Urothelium cell line (cell line): ENCODE measurements around the gene SLC9A9.
"Not testable (repeated sequence)": the region's sequence is repeated elsewhere in the genome, so short reads cannot be mapped to it uniquely, and the experiment has no call there.

Experiments
- DNase-seq: peaks from one replicate; pipeline ENCODE4 v3.0.0; 2011; ENCODE audit warnings: low spot score, mixed read lengths
- FAIRE-seq: peaks from 2 replicates; lab custom pipeline; 2011; peaks lifted over from hg19 to GRCh38; lab: Jason Lieb, UNC

The SLC9A9 gene

DNA sequence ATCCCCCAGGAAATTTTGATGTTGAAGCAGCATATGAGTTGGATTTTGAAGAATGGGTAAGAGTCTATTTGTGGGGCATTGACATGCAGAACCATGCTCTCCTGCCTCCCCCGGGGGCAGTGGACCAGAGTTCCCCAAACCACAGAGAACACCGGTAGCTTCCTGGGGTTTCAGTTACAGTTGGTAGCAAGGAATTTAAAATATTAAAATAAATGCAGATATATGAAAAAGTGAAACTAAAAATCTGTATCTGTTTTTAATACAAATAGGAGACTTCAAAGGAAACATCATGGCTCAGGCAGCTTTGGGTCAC is 37.4 kb downstream of the SLC9A9 start:
- FAIRE-seq, result no peak
- no peak for DNase-seq

- FAIRE-seq, result no peak
- no peak for DNase-seq
Observed at GRCh38 chr3:143810166-143810952, 37.9 kb downstream of the SLC9A9 start.

DNA sequence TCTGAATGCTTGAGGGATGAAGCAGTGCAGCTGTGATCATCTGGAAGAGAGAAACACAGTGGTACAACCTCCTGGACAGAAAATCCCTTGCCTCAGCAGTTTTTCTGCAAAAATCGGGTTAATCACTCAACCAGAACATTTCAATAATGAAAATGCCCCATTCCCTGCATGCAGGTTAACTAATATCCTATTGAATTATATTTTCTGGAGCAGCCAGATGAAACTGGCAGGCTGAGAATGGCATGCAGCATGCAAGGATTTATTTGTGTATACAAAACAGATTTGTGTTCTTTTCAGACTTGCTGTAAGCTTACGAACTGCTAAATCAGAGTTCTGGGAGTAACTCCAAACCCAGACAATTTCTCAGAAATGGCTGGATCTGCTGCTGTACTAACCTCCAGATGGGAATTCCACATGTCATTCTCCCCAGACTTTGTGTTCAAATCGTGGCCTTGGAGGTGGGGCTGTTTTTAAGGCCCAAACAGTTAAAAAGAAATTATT is 39.1 kb downstream of the SLC9A9 start:
- no peak for FAIRE-seq

DNA sequence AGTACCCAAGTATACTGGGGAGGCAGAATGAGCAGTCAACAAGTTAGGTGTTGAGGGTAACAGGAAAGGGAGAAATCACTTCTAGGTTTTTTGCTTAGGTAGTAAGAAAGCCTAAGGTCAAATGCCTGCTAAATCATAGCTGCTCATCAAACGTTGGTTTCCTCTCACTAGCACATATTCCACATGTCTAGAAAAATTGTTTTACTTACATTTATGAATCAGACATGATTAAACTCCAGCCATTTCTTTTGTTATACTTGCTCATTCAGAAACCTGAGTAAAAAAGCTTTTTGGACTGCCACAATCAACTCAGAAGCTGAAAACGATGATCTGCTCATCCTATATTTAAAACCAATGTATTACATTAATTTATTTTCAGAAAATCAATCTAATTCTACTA is 40.2 kb downstream of the SLC9A9 start:
- FAIRE-seq (no peak), DNase-seq (no peak)

More for the DNA sequence above, 39.1 kb downstream of the SLC9A9 start:
- no peak for DNase-seq

- no peak for DNase-seq
- no peak for FAIRE-seq
Observed at GRCh38 chr3:143806038-143806437, 42.2 kb downstream of the SLC9A9 start.

DNA sequence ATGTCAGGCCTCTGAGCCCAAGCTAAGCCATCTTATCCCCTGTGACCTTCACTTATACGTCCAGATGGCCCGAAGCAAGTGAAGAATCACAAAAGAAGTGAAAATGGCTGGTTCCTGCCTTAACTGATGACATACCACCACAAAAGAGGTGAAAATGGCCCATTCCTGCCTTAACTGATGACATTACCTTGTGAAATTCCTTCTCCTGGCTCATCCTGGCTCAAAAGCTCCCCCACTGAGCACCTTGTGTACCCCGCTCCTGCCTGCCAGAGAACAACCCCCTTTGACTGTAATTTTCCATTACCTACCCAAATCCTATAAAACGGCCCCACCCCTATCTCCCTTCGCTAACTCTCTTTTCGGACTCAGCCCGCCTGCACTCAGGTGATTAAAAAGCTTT is 42.8 kb downstream of the SLC9A9 start:
- DNase-seq, FAIRE-seq: not testable (repeated sequence)

GRCh38 chr3:143801046-143801445 is 47.2 kb downstream of the SLC9A9 start:
- FAIRE-seq, result not testable (repeated sequence)

DNA sequence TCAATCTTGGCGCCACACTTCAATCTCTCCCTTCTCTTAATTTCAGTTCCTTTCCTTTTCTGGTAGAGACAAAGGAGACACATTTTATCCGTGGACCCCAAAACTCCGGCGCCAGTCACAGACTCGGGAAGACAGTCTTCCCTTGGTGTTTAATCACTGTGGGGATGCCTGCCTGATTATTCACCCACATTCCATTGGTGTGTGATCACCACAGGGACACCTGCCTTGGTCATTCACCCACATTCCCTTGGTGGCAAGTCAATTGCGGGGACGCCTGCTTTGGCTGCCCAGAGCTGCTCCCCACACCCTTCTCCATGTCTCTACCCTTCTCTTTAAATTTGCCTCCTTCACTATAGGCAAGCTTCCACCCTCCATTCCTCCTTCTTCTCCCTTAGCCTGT is 50.1 kb downstream of the SLC9A9 start:
- not testable (repeated sequence) for FAIRE-seq, DNase-seq

More at GRCh38 chr3:143801046-143801445, 47.2 kb downstream of the SLC9A9 start:
- not testable (repeated sequence) for DNase-seq

- FAIRE-seq (no peak), DNase-seq (no peak)
Observed at GRCh38 chr3:143795874-143796273, 52.4 kb downstream of the SLC9A9 start.

- no peak for DNase-seq
- no peak for FAIRE-seq
Observed at GRCh38 chr3:143794793-143795462, 53.3 kb downstream of the SLC9A9 start.

GRCh38 chr3:143793971-143794370 is 54.3 kb downstream of the SLC9A9 start:
- DNase-seq, result no peak
- no peak for FAIRE-seq

- no peak for DNase-seq
- FAIRE-seq, result no peak
Observed at GRCh38 chr3:143791386-143791785, 56.9 kb downstream of the SLC9A9 start.

GRCh38 chr3:143786219-143787191 is 61.8 kb downstream of the SLC9A9 start:
- DNase-seq (no peak), FAIRE-seq (no peak)

DNA sequence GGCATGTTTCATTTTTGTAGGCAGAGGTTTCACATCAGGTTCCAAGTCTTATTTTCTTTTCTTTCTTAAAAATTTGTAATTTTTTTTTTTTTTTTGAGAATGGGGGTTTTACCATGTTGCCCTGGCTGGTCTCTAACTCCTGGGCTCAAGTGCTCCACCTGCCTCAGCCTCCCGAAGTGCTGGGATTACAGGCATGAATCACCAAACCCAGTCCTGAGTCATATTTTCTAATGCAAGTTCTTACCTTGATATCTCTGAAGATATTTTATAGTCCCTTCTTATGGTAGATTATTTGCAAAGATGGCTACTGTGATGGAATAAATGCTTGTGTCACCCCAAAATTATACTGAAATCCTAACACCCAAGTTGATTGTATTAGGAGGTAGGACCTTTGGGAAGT is 63.8 kb downstream of the SLC9A9 start:
- DNase-seq (no peak), FAIRE-seq (no peak)

DNA sequence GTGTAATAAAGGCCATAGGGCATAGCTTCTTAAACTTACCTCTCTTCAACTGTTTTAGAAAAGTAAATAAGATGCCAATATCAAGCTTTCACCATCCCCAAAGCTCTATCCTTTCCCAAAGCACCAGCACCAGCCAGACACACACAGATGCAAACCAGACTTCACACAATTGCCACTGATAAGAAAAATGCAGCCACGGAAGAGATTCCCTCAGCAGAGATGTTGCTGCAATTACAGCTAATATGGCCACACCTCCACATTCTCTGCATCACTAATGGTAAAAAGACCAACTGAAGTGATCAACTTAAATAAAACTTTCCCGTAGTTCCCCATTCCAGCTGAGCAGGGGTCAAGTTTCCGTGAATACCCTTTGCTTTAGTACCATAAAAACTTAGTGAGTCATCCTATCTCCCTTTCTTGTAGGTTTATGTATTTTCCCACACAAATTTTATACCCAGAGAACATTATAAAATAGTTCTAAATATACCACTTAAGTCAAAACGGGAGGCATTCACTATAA is 64.4 kb downstream of the SLC9A9 start:
- no peak for DNase-seq
- no peak for FAIRE-seq

DNA sequence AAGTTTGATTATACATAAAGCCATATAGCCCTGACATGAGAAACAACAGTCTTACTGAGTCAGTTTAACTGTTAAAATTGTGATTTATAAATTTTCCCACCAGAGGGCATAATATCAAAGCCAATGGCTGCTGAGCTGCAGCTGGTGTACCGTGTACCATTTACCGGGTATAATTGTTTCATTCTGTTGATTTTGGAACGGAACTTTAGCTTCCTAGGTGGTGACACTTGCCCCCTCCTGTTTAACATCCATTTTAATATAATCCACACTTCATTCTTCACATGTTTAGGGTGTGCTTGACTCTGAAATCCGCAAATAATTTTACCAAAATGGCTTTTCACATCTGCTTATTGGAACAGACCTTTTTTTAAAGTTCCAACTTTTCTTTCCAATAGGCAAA is 72.8 kb downstream of the SLC9A9 start:
- FAIRE-seq (no peak), DNase-seq (peak; percentile 51)

DNA sequence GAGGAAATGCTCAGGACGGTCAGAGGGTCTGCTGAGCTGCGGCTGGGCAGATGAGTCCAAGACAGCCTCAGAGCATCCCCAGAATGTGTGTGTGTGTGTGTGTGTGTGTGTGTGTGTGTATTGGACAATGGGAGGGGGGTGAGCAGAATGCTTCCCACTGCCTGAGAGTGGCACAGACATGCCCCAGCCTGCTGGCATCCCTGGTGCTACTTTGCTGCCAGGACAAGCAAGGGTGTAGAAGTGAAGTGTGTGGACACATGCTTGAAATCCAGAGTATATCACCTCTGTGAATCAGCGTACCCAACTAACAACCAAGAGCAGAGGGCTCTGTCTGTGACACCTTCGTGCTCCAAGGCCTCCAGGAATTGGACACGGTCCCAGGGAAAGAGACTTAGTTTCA is 76.3 kb downstream of the SLC9A9 start:
- DNase-seq, result no peak
- FAIRE-seq, result no peak

DNA sequence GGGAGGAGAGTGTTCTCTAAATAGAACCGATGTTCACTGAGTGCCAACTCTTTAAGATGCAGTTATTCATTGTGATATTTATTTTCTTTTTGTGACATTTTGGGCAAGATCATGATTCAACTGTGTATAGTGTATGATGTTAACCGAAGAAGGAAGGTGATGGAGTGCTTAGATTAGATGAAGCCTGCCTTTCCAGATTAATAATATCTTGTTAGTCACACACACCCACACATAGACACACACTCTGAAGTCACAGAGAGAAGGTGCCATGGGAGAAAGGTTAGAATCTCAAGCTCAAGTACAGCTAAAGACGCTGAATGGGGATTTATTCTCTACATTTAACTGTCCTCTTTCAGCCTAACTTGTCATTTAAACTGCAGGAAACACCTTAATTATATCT is 77.0 kb downstream of the SLC9A9 start:
- FAIRE-seq (no peak), DNase-seq (no peak)

GRCh38 chr3:143770391-143770790 is 77.9 kb downstream of the SLC9A9 start:
- FAIRE-seq, result no peak
- no peak for DNase-seq

DNA sequence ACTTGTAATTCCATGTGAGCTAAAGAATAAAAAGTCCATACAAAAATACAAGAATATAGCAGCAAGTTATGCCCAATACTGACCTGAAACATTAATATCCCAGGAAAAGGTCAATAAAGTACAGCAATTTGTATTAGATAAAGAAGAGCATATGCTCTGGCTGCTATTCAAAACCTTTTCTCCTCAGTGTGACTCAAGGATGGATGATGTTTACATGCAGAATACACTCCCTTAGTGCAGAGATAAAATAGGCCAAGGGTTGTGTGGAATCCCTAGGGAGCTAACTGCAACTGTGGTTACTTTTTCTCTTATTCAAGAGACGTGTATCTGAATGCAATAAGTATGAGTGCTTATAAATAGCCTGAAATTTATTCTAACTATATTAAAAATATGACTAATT is 78.7 kb downstream of the SLC9A9 start:
- DNase-seq (no peak), FAIRE-seq (no peak)

GRCh38 chr3:143764840-143765239 is 83.4 kb downstream of the SLC9A9 start:
- DNase-seq (no peak), FAIRE-seq (no peak)
